ENCODE results near the gene SEMA6A. TPM values are rescaled to one million over a fixed set of nuclear protein-coding genes. Genes with fewer than 3 reads are reported as not detected.

SEMA6A gene
- total and polyA plus RNA-seq, 2 experiments from 2014 or later = 233 to 400 TPM

- Mint-ChIP-seq H3K36me3 (ENCODE audit: low read depth) (no peaks in the 10 kb centered on the region; the same call in 2 of the 3 replicates), H3K4me3 (no peak overlapping the region), H3K9me3 (no peaks in the 10 kb centered on the region), H3K27me3 (ENCODE audit: insufficient read depth, low read depth, poor library complexity) (no peaks in the 10 kb centered on the region), H3K4me1 (peaks cover 9% of the 10 kb centered on the region), H3K27ac (no peak overlapping the region)
- Histone ChIP-seq H3K4me1 (ENCODE audit: insufficient read depth) (no peaks in the 10 kb centered on the region), H3K27me3 (ENCODE audit: insufficient read depth) (no peaks in the 10 kb centered on the region), H4K20me1 (replicated peaks; ENCODE audit: insufficient read depth) (no peaks in the 10 kb centered on the region), H3K9me2 (ENCODE audit: insufficient read depth) (0 out of 2 replicates have a peak, but pooled peaks cover 6% of the 10 kb centered on the region), H3K4me2 (no peak overlapping the region), H3K36me3 (ENCODE audit: insufficient read depth) (no peaks in the 10 kb centered on the region), H3K4me3 (no peak overlapping the region), H3K27ac (ENCODE audit: low read depth) (no peak overlapping the region), H3K79me2 (replicated peaks; ENCODE audit: insufficient read depth) (no peaks in the 10 kb centered on the region), H2AFZ (no peak overlapping the region), H3F3A (replicated peaks; ENCODE audit: low read depth) (no peaks in the 10 kb centered on the region)
- ATAC-seq = no peak
- no peak for DNase-seq (ENCODE audit: low spot score)
- TF ChIP-seq ETS1 (IDR thresholded peaks at IDR 0.05) (no peak), JUNB (IDR thresholded peaks at IDR 0.05; ENCODE audit: unreplicated experiment) (no peak), EZH2 (IDR thresholded peaks at IDR 0.05; ENCODE audit: low read depth, unreplicated experiment) (no peak), CTCF (conservative IDR thresholded peaks at IDR 0.05; ENCODE audit: low read depth in 2 of 2) (no peak), ZNF331 (CRISPR knock-in tag; IDR thresholded peaks at IDR 0.05; ENCODE audit: low read depth) (no peak), REST (IDR thresholded peaks at IDR 0.05; ENCODE audit: unreplicated experiment) (no peak), STAT1 (IDR thresholded peaks at IDR 0.05; ENCODE audit: unreplicated experiment) (no peak), CREB1 (CRISPR knock-in tag; IDR thresholded peaks at IDR 0.05; ENCODE audit: low read depth) (no peak), NANOG (IDR thresholded peaks at IDR 0.05; ENCODE audit: borderline replicate concordance) (no peak), ZNF114 (CRISPR knock-in tag; IDR thresholded peaks at IDR 0.05) (no peak), POLR2AphosphoS5 (IDR thresholded peaks at IDR 0.05; ENCODE audit: low read depth) (no peak), EZH2phosphoT487 (IDR thresholded peaks at IDR 0.05; ENCODE audit: unreplicated experiment) (no peak), ZNF462 (CRISPR knock-in tag; IDR thresholded peaks at IDR 0.05) (no peak)
Observed at GRCh38 chr5:116423587-116424257, 150.9 kb downstream of the SEMA6A start.

All from GM23338 (cell line).